ENCODE measurements around the gene RPS8. TPM values are rescaled to one million over a fixed set of nuclear protein-coding genes. Genes with fewer than 3 reads are reported as not detected.

Gene RPS8
- total RNA-seq, 1 experiment from 2014 or later, result 2,296 TPM

DNA sequence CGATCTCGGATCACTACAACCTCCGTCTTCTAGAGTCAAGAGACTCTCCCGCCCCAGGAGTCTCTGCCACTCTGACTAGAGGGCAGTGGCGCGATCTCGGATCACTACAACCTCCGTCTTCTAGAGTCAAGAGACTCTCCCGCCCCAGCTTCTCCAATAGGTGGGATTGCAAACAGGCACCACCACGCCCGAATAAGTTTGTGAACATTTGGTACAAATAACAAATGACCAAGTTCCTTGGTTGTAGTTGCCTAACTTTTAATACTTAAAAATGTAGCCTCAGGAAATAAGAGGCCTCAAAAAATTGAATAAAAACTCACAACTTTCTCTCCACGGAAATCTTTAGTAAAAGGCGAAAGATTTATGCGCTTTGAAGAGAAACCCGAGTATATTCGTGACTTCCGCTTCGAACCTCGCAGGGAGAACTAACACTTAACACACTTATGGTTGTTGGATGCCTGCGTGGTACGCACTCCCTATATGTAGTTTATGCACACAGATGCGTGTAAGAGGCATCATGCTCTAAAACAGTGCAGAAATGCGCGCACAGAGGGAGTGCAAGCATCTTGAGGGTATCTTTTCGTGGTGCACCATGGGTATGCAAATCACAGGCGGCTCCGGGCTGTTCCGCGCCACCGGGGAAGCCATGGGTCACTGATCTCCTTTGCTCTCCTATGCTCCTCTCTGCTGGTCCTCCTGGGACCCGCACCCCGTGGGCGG, 44.4 kb downstream of the RPS8 start (continued):
- TF ChIP-seq EZH2 (IDR thresholded peaks at IDR 0.05) (no peak), SRF (IDR thresholded peaks at IDR 0.05; ENCODE audit: low read depth) (no peak), EZH2phosphoT487 (IDR thresholded peaks at IDR 0.05; ENCODE audit: borderline replicate concordance) (no peak), JUND (IDR thresholded peaks at IDR 0.05) (peak; percentile 80; the same call in 1 of the 2 replicates), CBX3 (IDR thresholded peaks at IDR 0.05; ENCODE audit: low read depth) (peak; percentile 84)

DNA sequence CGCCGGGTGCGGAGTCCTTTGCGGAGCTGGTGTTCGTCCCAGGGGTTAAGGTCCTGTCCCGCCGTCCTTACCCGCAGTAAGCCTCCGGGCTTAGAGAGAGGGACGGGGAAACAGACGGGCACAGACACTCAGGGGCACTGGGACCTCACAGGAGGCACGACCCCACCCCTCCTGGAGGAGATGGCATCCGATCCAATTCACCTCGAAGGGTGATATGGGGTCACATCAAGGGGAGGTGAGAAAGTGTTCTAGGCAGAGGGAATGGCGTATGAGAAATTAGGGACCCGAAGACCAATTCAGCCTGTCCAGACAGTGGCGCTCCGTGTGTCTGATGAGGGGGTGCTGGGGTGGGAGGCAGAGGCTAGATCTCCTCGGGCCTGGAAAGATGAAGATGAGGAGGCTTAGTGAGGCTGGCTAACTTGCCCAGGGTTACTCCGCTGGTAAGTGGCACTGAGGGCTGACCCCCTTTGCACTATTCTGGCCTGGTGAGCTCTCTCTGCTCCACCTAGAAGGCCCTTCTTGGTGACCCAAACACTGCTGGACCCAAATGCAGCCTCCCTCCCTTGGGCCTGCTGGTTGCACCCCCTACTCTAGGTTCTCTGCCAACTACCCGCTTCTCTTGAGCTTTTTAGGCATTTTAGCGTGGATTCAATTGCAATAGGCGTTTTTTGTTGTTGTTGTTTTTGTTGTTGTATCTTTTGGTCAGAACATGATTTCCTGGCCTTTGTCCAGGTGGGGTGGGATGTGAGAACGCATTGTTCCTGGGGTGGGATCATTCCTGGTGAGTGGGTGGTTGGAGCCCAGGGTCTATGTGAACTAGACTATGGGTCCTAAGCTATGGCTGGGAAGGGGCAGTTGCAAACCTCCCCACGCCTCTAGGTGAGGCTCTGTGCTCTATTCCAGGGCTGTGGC, 45.2 kb downstream of the RPS8 start:
- H4K20me1 ChIP-seq (ENCODE audit: insufficient read depth), result no peaks in the 10 kb centered on the region
- no peaks in the 10 kb centered on the region for H3K9me2 ChIP-seq (ENCODE audit: insufficient read depth)
- intact Hi-C loops (cut with micrococcal nuclease), result no loop called here
- CTCF ChIA-PET, result no interaction called here
- no peak overlapping the region for H2AFZ ChIP-seq (ENCODE audit: low read depth, low read length, poor library complexity, severe bottlenecking)
- RAD21 ChIA-PET (ENCODE audit: low non-redundant PET in 1 of 2, low total read pairs in 2 of 2, uncharacterized antibody in 2 of 2, unreplicated experiment in 2 of 2), result interaction anchor here (0.5 to 0.8 kb wide), 2 partner anchors 99 to 190 kb away, joined by 3 to 6 read pairs; no protein-coding TSS in a partner anchor
- H3K4me2 ChIP-seq (ENCODE audit: low read length), result peak overlapping the region; percentile 83
- no TSS peak for BruUV-seq (replicated peaks)
- no peaks in the 10 kb centered on the region for H3K9me3 ChIP-seq (ENCODE audit: control insufficient read depth in 1 of 2, insufficient read depth in 1 of 2, low read depth in 1 of 2, low read length in 2 of 2)
- TF ChIP-seq, protein P1, sequence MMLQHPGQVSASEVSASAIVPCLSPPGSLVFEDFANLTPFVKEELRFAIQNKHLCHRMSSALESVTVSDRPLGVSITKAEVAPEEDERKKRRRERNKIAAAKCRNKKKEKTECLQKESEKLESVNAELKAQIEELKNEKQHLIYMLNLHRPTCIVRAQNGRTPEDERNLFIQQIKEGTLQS (IDR thresholded peaks at IDR 0.05), result no peak
- TF ChIP-seq EZH2 (IDR thresholded peaks at IDR 0.05), result no peak
- TF ChIP-seq EZH2phosphoT487 (IDR thresholded peaks at IDR 0.05; ENCODE audit: borderline replicate concordance), result no peak
- no peak for TF ChIP-seq FOSL1 (IDR thresholded peaks at IDR 0.05; ENCODE audit: low read depth)
- TF ChIP-seq EGR1 (IDR thresholded peaks at IDR 0.05; ENCODE audit: low read depth), result no peak
- no peak for TF ChIP-seq CEBPB (IDR thresholded peaks at IDR 0.05; ENCODE audit: low read depth)
- no peak for TF ChIP-seq SRF (IDR thresholded peaks at IDR 0.05; ENCODE audit: low read depth)
- no peak for TF ChIP-seq ELF1 (IDR thresholded peaks at IDR 0.05; ENCODE audit: borderline replicate concordance, low read depth)
- TF ChIP-seq RAD21 (IDR thresholded peaks at IDR 0.05; ENCODE audit: low read depth), result no peak
- TF ChIP-seq CBX3 (IDR thresholded peaks at IDR 0.05; ENCODE audit: low read depth), result no peak
- TF ChIP-seq, protein P2, sequence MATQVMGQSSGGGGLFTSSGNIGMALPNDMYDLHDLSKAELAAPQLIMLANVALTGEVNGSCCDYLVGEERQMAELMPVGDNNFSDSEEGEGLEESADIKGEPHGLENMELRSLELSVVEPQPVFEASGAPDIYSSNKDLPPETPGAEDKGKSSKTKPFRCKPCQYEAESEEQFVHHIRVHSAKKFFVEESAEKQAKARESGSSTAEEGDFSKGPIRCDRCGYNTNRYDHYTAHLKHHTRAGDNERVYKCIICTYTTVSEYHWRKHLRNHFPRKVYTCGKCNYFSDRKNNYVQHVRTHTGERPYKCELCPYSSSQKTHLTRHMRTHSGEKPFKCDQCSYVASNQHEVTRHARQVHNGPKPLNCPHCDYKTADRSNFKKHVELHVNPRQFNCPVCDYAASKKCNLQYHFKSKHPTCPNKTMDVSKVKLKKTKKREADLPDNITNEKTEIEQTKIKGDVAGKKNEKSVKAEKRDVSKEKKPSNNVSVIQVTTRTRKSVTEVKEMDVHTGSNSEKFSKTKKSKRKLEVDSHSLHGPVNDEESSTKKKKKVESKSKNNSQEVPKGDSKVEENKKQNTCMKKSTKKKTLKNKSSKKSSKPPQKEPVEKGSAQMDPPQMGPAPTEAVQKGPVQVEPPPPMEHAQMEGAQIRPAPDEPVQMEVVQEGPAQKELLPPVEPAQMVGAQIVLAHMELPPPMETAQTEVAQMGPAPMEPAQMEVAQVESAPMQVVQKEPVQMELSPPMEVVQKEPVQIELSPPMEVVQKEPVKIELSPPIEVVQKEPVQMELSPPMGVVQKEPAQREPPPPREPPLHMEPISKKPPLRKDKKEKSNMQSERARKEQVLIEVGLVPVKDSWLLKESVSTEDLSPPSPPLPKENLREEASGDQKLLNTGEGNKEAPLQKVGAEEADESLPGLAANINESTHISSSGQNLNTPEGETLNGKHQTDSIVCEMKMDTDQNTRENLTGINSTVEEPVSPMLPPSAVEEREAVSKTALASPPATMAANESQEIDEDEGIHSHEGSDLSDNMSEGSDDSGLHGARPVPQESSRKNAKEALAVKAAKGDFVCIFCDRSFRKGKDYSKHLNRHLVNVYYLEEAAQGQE (IDR thresholded peaks at IDR 0.05; ENCODE audit: low read depth), result no peak
- no peak for TF ChIP-seq SIN3A (IDR thresholded peaks at IDR 0.05; ENCODE audit: low read depth)
- TF ChIP-seq, protein P3, sequence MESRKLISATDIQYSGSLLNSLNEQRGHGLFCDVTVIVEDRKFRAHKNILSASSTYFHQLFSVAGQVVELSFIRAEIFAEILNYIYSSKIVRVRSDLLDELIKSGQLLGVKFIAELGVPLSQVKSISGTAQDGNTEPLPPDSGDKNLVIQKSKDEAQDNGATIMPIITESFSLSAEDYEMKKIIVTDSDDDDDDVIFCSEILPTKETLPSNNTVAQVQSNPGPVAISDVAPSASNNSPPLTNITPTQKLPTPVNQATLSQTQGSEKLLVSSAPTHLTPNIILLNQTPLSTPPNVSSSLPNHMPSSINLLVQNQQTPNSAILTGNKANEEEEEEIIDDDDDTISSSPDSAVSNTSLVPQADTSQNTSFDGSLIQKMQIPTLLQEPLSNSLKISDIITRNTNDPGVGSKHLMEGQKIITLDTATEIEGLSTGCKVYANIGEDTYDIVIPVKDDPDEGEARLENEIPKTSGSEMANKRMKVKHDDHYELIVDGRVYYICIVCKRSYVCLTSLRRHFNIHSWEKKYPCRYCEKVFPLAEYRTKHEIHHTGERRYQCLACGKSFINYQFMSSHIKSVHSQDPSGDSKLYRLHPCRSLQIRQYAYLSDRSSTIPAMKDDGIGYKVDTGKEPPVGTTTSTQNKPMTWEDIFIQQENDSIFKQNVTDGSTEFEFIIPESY (IDR thresholded peaks at IDR 0.05; ENCODE audit: extremely low read depth, insufficient replicate concordance, low read length), result no peak
- TF ChIP-seq, protein P4, sequence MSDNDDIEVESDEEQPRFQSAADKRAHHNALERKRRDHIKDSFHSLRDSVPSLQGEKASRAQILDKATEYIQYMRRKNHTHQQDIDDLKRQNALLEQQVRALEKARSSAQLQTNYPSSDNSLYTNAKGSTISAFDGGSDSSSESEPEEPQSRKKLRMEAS (IDR thresholded peaks at IDR 0.05), result no peak
- TF ChIP-seq YY1 (IDR thresholded peaks at IDR 0.05; ENCODE audit: extremely low read depth, insufficient replicate concordance, low read depth, low read length), result no peak
- TF ChIP-seq POLR2A (IDR thresholded peaks at IDR 0.05; ENCODE audit: borderline replicate concordance, extremely low read depth, insufficient read depth, insufficient read length), result no peak
- no peak for TF ChIP-seq JUND (IDR thresholded peaks at IDR 0.05)
- POLR2A ChIA-PET, result interaction anchor here (1.6 to 9.1 kb wide), 5 partner anchors 12 to 99 kb away, joined by 6 to 200 read pairs (median 34); partner anchors contain the start of genes BEST4, BTBD19 and DYNLT4
- H3K79me2 ChIP-seq (ENCODE audit: insufficient read depth, low read length), result no peaks in the 10 kb centered on the region
- H3K9ac ChIP-seq (ENCODE audit: low read length), result peak overlapping the region; percentile 76
- H3K4me1 ChIP-seq (ENCODE audit: control insufficient read depth in 1 of 2, insufficient read depth in 2 of 2, low read length in 2 of 2), result peaks cover 11 to 33% of the 10 kb centered on the region in 2 experiments
- no peak for ATAC-seq
- H3K27me3 ChIP-seq (ENCODE audit: insufficient read depth, low read length), result no peaks in the 10 kb centered on the region
- no peaks in the 10 kb centered on the region for H3K36me3 ChIP-seq (ENCODE audit: control insufficient read depth in 1 of 2, insufficient read depth in 2 of 2, low read length in 2 of 2)
- peak overlapping the region; percentile 83 for H3K27ac ChIP-seq (ENCODE audit: low read depth, low read length)
- no peak for DNase-seq (ENCODE audit: low read depth, low spot score)
- H3K4me3 ChIP-seq (replicated peaks in 1 of 2; ENCODE audit: low read depth in 1 of 2, low read length in 2 of 2), result peak overlapping the region; percentile 36 to 48

Measured in HCT116 (cell line).